Spleen (tissue), 7 donors: ENCODE measurements around the gene ZNF365.

ENCODE experiments used
- CTCF ChIP-seq, 11 experiments: fragments of 200-600 bp in 7 of 11; fragments of 450-650 bp in 4 of 11; sonication (generic) in 4 of 11; IDR thresholded peaks in 8 of 11; conservative IDR thresholded peaks in 3 of 11; 1 replicate in 7 of 11; 2 replicates in 4 of 11; pipeline versions ENCODE4 v1.4.0 to v1.8.0; 2016 to 2021; ENCODE audit warnings: antibody characterized with exemption in 11 of 11, inconsistent platforms in 4 of 11, mild to moderate bottlenecking in 1 of 11
- POLR2AphosphoS5 ChIP-seq, 3 donors: sonication (generic); formaldehyde crosslinking; IDR thresholded peaks; one replicate each; pipeline ENCODE4 v1.5.1; 2017; ENCODE audit warnings: antibody characterized with exemption in 3 of 3
- donor health status: DM: no; HTN: no; CAD: no; lungs with moderate emphysema.
- donor health status: DM: no; HTN: no; CAD: no.
- donor health status: DM: no; HTN: no; CAD: no.

DNA sequence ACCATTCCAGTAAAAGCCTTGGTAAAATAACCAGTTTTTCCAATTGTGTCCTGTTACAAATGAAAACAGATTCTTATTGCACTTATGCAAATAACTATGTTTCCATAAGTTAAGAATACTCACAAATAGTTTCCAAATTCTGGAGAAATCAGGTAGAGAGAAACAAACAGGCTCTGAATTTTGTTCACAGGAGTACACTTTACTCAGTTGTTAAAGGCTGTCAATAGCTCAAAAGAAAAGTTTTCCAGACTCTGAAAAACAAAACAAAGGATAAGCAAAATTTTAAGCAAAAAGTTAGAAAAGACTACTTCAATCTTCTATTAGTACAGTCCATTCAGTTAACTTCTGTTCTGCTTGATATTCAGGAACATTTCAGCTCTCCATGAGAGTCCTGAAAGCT, 32.8 kb upstream of the ZNF365 start:
- TF ChIP-seq POLR2AphosphoS5 (IDR thresholded peaks at IDR 0.05) (no peak), CTCF (IDR thresholded peaks at IDR 0.05 in 8 of 11, conservative IDR thresholded peaks at IDR 0.05 in 3 of 11) (no peak)
